Osteoblast (primary cell): ENCODE measurements around the gene MTCP1. TPM values are rescaled to one million over a fixed set of nuclear protein-coding genes. Genes with fewer than 3 reads are reported as not detected.
A peak's percentile ranks its signal among the peaks of the same experiment; 100 is the strongest.

Source experiments
- DNase-seq: peaks from one replicate; pipeline ENCODE4 v3.0.0; 2011; ENCODE audit warnings: low spot score, mixed read lengths; ENCODE audit not compliant: insufficient read length; ENCODE audit errors: missing footprints
- H2AFZ ChIP-seq: 2 replicates; pipeline ENCODE4 v1.6.0; 2011; ENCODE audit warnings: mild to moderate bottlenecking, low read length
- H3K27ac ChIP-seq: 2 replicates; pipeline ENCODE4 v1.5.1; 2011; ENCODE audit warnings: mild to moderate bottlenecking, low read depth, low read length, moderate library complexity
- H3K27me3 ChIP-seq: 2 replicates; pipeline ENCODE4 v1.6.0; 2012; ENCODE audit warnings: mild to moderate bottlenecking, control low read depth, inconsistent platforms, low read length, moderate library complexity; ENCODE audit not compliant: insufficient read depth
- H3K36me3 ChIP-seq: 2 replicates; pipeline ENCODE4 v1.5.1; 2011; ENCODE audit warnings: mild to moderate bottlenecking, low read length, control low read depth, moderate library complexity; ENCODE audit not compliant: insufficient read depth
- H3K4me1 ChIP-seq: 2 replicates; pipeline ENCODE4 v1.5.1; 2011; ENCODE audit warnings: mild to moderate bottlenecking, low read length, control low read depth, moderate library complexity; ENCODE audit not compliant: insufficient read depth
- H3K4me2 ChIP-seq: 2 replicates; pipeline ENCODE4 v1.6.0; 2011; ENCODE audit warnings: mild to moderate bottlenecking, low read length; ENCODE audit not compliant: insufficient read depth
- H3K4me3 ChIP-seq: fragments of 200-600 bp; sonication (generic); 3 replicates; pipeline ENCODE4 v1.5.1; 2012; ENCODE audit warnings: mild to moderate bottlenecking, low read length, inconsistent platforms; ENCODE audit not compliant: insufficient read depth
- H3K79me2 ChIP-seq: 2 replicates; pipeline ENCODE4 v1.6.0; 2012; ENCODE audit warnings: mild to moderate bottlenecking, low read length, control low read depth, inconsistent platforms; ENCODE audit not compliant: insufficient read depth
- H3K9me3 ChIP-seq: 2 replicates; pipeline ENCODE4 v1.5.1; 2011; ENCODE audit warnings: low read depth, low read length, control low read depth
- H4K20me1 ChIP-seq: 2 replicates; pipeline ENCODE4 v1.6.0; 2012; ENCODE audit warnings: mild to moderate bottlenecking, low read length, control low read depth; ENCODE audit not compliant: insufficient read depth
- total RNA-seq: library from RNA; depleted of rRNA; stranded (reverse); fragments of >200 nt; gene quantifications from 2 replicates; pipeline ENCODE4 v1.2.3, GENCODE V29; 2012
- TF ChIP-seq, protein P1 (sequence below): IDR thresholded peaks from 2 replicates; pipeline ENCODE4 v1.5.1; 2011; ENCODE audit warnings: mild to moderate bottlenecking, low read depth, low read length, moderate library complexity; ENCODE audit errors: extremely low read depth

The MTCP1 gene
- total RNA-seq, 1 donor: 3.3 TPM

DNA sequence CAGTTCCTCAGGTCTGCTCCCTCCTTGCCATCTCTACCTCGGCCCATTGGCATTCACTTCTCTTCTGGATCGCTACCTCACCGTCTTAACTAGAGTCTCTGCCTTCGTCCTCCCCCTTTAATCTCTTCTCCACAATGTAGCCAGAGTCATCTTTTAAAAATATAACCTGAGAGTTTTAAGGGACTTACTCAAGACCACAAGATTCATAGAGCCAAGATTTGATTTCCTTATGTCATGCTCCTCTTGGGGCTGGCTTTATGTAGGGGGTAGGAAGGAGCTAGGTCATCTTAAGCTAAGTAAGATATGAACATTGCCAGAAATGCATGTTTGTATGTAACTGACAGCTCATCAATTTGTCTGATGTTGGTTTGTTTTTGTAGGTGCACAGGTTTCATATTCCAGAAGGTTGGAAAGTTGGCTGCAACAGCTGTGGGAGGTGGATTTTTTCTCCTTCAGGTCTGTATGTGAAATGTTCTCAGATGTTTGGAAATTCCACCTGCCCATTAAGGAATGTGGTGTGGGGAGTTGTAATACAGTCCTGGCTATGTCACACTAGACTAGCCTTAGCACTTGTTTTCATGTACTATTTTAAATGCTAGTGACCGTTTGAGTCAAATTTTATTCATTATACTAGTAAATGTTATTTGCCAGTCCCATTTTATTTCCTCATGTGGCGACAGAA lies 24.7 kb downstream of the MTCP1 start:
- no peaks in the 10 kb centered on the region for H3K27me3 ChIP-seq
- H3K27ac ChIP-seq: no peak overlapping the region
- TF ChIP-seq, protein P1, sequence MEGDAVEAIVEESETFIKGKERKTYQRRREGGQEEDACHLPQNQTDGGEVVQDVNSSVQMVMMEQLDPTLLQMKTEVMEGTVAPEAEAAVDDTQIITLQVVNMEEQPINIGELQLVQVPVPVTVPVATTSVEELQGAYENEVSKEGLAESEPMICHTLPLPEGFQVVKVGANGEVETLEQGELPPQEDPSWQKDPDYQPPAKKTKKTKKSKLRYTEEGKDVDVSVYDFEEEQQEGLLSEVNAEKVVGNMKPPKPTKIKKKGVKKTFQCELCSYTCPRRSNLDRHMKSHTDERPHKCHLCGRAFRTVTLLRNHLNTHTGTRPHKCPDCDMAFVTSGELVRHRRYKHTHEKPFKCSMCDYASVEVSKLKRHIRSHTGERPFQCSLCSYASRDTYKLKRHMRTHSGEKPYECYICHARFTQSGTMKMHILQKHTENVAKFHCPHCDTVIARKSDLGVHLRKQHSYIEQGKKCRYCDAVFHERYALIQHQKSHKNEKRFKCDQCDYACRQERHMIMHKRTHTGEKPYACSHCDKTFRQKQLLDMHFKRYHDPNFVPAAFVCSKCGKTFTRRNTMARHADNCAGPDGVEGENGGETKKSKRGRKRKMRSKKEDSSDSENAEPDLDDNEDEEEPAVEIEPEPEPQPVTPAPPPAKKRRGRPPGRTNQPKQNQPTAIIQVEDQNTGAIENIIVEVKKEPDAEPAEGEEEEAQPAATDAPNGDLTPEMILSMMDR: no peak
- no peak for DNase-seq
- no peaks in the 10 kb centered on the region for H3K79me2 ChIP-seq
- H3K4me1 ChIP-seq: no peaks in the 10 kb centered on the region
- H3K4me3 ChIP-seq: no peak overlapping the region
- H3K9me3 ChIP-seq: no peaks in the 10 kb centered on the region
- no peak overlapping the region for H2AFZ ChIP-seq
- no peaks in the 10 kb centered on the region for H4K20me1 ChIP-seq
- no peak overlapping the region for H3K4me2 ChIP-seq
- H3K36me3 ChIP-seq: no peaks in the 10 kb centered on the region

- TF ChIP-seq, protein P1: no peak
- H3K27ac ChIP-seq: no peak overlapping the region
- H3K9me3 ChIP-seq: no peaks in the 10 kb centered on the region
- H3K4me1 ChIP-seq: no peaks in the 10 kb centered on the region
- no peaks in the 10 kb centered on the region for H3K36me3 ChIP-seq
- no peak overlapping the region for H3K4me2 ChIP-seq
- no peaks in the 10 kb centered on the region for H4K20me1 ChIP-seq
- peaks cover 17% of the 10 kb centered on the region for H3K79me2 ChIP-seq
- no peak for DNase-seq
- no peaks in the 10 kb centered on the region for H3K27me3 ChIP-seq
- H3K4me3 ChIP-seq: no peak overlapping the region
- H2AFZ ChIP-seq: no peak overlapping the region
Measured at GRCh38 chrX:155035688-155036087, 35.2 kb downstream of the MTCP1 start.

- DNase-seq: no peak
- Histone ChIP-seq H4K20me1 (no peaks in the 10 kb centered on the region), H3K9me3 (no peaks in the 10 kb centered on the region), H3K4me2 (no peak overlapping the region), H3K27ac (no peak overlapping the region), H3K4me3 (no peak overlapping the region), H3K36me3 (no peaks in the 10 kb centered on the region), H3K4me1 (peaks cover 8% of the 10 kb centered on the region), H3K79me2 (peaks cover 22% of the 10 kb centered on the region), H3K27me3 (no peaks in the 10 kb centered on the region), H2AFZ (no peak overlapping the region)
- TF ChIP-seq, protein P1: no peak
Measured at GRCh38 chrX:155031657-155032056, 39.3 kb downstream of the MTCP1 start.

- Histone ChIP-seq H3K4me3 (no peak overlapping the region), H2AFZ (no peak overlapping the region), H4K20me1 (no peaks in the 10 kb centered on the region), H3K9me3 (no peaks in the 10 kb centered on the region), H3K4me1 (peaks cover 8% of the 10 kb centered on the region), H3K36me3 (no peaks in the 10 kb centered on the region), H3K27me3 (no peaks in the 10 kb centered on the region), H3K4me2 (peak overlapping the region; percentile 2), H3K27ac (peak overlapping the region; percentile 94), H3K79me2 (peaks cover 19% of the 10 kb centered on the region)
- TF ChIP-seq, protein P1: no peak
- DNase-seq: peak; percentile 69
Measured at GRCh38 chrX:155028877-155029291, 42.1 kb downstream of the MTCP1 start.
